H1 (cell line): ENCODE results near the gene MRPL33. TPM values are rescaled to one million over a fixed set of nuclear protein-coding genes. Genes with fewer than 3 reads are reported as not detected.

Experiments used
- CTBP2 ChIP-seq: IDR thresholded peaks from 2 replicates; pipeline ENCODE4 v1.7.0; 2011; ENCODE audit warnings: borderline replicate concordance, mild to moderate bottlenecking, moderate library complexity, mixed read lengths, low read length; ENCODE audit not compliant: insufficient read depth, insufficient read length
- POU5F1 ChIP-seq: IDR thresholded peaks from 2 replicates; pipeline ENCODE4 v1.6.1; 2011; ENCODE audit warnings: low read depth, mild to moderate bottlenecking, low read length, moderate library complexity
- RBBP5 ChIP-seq: IDR thresholded peaks from 2 replicates; pipeline ENCODE4 v1.7.1; 2012; ENCODE audit warnings: low read depth, mild to moderate bottlenecking, inconsistent platforms, low read length, moderate library complexity, borderline replicate concordance
- polyA plus RNA-seq, 7 experiments: library from polyadenylated mRNA; depleted of rRNA in 3 of 7; stranded (reverse) in 5 of 7; unstranded in 2 of 7; fragments of >200 nt in 5 of 7; fragments of 200-250 nt in 2 of 7; gene quantifications; 1 replicate in 5 of 7; 2 replicates in 1 of 7; 4 replicates in 1 of 7; pipeline versions ENCODE4 v1.2.1 to v1.2.3, GENCODE V29; 2011 to 2013; ENCODE audit warnings: missing spikeins in 2 of 7, mixed read lengths in 2 of 7
- total RNA-seq: library from RNA; stranded (reverse); fragmentation: NEBNext Ultra II Directional; extraction: Animal tissue kit (Norgen Biotek cat#: 25700); gene quantifications from 2 replicates; pipeline ENCODE4 v1.2.1, GENCODE V29; 2021

Gene MRPL33
- total and polyA plus RNA-seq, 2 of the 8 experiments (the other 6 are each of a cell fraction or from before 2014, with no cell fraction given): 24.3 to 62.9 TPM

GRCh38 chr2:27804146-27804545 lies 32.6 kb downstream of the MRPL33 start (continued):
- TF ChIP-seq RBBP5 (no peak), CTBP2 (no peak), POU5F1 (no peak)
